Measurements from ENCODE around the gene CKLF. TPM values are rescaled to one million over a fixed set of nuclear protein-coding genes. Genes with fewer than 3 reads are reported as not detected.

The CKLF gene
- total and polyA plus RNA-seq, 12 donors, result 19.6 to 67.9 (median 39.1) TPM

DNA sequence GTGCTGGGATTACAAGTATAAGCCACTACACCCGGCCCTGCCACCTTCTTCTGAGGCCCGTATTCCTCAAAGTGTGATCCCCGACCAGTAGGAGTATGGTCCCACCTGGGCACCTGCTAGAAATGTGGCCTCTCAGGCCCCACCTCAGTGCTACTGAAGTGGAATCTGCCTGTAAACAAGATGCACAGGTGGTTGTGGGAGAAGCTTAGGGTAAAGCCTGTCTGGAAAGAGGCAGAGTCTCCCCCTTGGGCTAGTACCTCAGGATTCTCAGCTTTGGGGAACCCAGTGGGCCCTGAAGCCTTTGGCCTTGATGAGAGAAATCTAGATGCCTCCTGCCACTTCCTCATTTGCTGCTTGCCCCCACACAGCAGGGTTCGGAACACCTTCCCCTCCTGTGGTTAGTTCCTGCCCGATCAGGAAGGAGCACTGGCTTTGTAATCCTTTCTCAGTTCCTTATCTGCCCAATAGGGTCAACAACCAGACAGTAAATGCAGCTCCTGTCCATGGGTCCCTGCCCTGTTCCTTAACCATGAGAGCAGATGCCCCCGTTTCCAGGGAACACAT is 27.7 kb upstream of the CKLF start:
- H3K9me3 ChIP-seq (replicated peaks in 1 of 3), result no peaks in the 10 kb centered on the region
- H3K4me1 ChIP-seq (replicated peaks in 1 of 2), result peaks cover 23 to 47% of the 10 kb centered on the region in 2 donors
- intact Hi-C loops (cut with DNase I), result no loop called here
- H3K27ac ChIP-seq, result peak overlapping the region in 2 of 5 donors; percentile 77 to 97
- H3K4me3 ChIP-seq, result no peak overlapping the region
- H3K36me3 ChIP-seq (replicated peaks in 1 of 2), result peaks cover 0 to 31% of the 10 kb centered on the region in 2 donors
- peak in 1 of 7 donors; percentile 32 for DNase-seq
- 60 to 74% (median 70%) methylated on average over 5 to 6 of the region's 6 CpGs for WGBS, 4 donors
- no peaks in the 10 kb centered on the region for H3K27me3 ChIP-seq
- no peak for TF ChIP-seq POLR2A (IDR thresholded peaks at IDR 0.05)
- TF ChIP-seq, protein P1, sequence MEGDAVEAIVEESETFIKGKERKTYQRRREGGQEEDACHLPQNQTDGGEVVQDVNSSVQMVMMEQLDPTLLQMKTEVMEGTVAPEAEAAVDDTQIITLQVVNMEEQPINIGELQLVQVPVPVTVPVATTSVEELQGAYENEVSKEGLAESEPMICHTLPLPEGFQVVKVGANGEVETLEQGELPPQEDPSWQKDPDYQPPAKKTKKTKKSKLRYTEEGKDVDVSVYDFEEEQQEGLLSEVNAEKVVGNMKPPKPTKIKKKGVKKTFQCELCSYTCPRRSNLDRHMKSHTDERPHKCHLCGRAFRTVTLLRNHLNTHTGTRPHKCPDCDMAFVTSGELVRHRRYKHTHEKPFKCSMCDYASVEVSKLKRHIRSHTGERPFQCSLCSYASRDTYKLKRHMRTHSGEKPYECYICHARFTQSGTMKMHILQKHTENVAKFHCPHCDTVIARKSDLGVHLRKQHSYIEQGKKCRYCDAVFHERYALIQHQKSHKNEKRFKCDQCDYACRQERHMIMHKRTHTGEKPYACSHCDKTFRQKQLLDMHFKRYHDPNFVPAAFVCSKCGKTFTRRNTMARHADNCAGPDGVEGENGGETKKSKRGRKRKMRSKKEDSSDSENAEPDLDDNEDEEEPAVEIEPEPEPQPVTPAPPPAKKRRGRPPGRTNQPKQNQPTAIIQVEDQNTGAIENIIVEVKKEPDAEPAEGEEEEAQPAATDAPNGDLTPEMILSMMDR (IDR thresholded peaks at IDR 0.05), result peak in 3 of 6 experiments; percentile 16 to 30 (median 16)

DNA sequence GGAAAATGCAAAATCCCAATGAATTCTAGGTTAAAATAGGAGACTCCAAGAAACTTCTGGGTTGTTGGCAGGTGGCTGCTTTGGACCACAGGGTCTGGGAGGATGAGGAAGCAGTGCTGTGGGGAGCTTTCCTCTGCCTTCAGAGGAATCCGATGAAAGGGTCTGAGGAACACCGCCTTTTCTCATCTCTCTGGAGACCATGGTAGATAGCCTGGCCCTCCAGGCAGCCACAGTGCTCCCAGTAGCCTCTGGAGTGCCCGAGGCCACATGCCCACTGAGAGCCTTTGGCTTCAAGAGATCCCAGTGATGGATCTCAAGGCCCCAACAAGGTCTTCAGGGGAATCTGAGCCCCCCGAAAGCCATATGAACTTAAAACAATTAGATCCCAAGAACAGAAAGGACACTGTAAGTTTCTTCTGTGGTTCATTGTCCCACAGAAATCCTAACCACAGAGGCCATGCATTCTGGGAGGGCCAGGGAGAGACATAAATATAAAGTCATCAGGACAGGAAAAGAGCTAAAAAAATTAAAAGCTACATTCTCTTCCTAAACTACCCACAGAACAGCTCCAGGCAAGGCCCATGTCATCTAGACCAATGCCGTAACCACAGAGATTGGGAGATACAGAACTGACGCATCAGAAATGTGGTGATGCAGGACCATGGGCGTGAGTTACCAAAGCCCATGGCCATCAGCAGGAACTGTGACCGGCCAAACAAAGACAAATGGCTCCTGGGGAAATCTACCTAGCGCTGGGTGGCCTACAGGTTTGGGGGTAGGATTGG is 26.8 kb upstream of the CKLF start:
- DNase-seq, result no peak
- TF ChIP-seq POLR2A (IDR thresholded peaks at IDR 0.05), result no peak
- TF ChIP-seq, protein P1 (IDR thresholded peaks at IDR 0.05), result no peak
- WGBS, 4 donors, result 87 to 89% (median 88%) methylated on average over 8 to 9 of the region's 9 CpGs
- Histone ChIP-seq H3K27ac (peak overlapping the region in 2 of 5 donors; percentile 7 to 77), H3K4me3 (no peak overlapping the region), H3K36me3 (replicated peaks in 1 of 2) (peaks cover 0 to 40% of the 10 kb centered on the region in 2 donors), H3K9me3 (replicated peaks in 1 of 3) (no peaks in the 10 kb centered on the region), H3K4me1 (replicated peaks in 1 of 2) (peaks cover 23 to 38% of the 10 kb centered on the region in 2 donors), H3K27me3 (no peaks in the 10 kb centered on the region)
- intact Hi-C loops (cut with DNase I), result no loop called here

DNA sequence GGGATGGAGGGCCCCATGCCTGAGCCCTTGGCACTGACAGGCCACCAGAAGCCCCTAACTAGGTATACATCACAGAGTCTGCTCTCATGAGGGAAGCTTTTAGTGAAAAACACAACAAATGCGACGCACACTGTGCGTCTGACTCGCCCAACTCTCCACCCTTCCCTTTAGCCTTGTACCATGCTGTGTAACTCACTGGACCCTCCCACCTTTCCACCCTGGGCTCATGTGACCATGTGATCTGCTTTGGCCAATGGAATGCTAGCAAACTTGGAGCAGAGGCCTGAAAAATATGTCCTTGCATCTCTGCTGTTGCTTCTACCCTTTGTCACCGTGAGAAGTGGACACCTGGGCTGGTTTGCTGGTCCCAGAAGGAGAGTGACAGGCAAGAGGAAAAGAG is 24.1 kb upstream of the CKLF start:
- no peak for DNase-seq
- Histone ChIP-seq H3K9me3 (replicated peaks in 1 of 3) (no peaks in the 10 kb centered on the region), H3K4me3 (no peak overlapping the region), H3K27ac (no peak overlapping the region), H3K4me1 (replicated peaks in 1 of 2) (peaks cover 4 to 11% of the 10 kb centered on the region in 2 donors), H3K36me3 (replicated peaks in 1 of 2) (peaks cover 0 to 57% of the 10 kb centered on the region in 2 donors), H3K27me3 (no peaks in the 10 kb centered on the region)
- 85 to 100% (median 97%) methylated on average over 5 of the region's 5 CpGs for WGBS, 4 donors
- TF ChIP-seq, protein P1 (IDR thresholded peaks at IDR 0.05), result no peak
- no peak for TF ChIP-seq POLR2A (IDR thresholded peaks at IDR 0.05)
- intact Hi-C loops (cut with DNase I), result no loop called here

DNA sequence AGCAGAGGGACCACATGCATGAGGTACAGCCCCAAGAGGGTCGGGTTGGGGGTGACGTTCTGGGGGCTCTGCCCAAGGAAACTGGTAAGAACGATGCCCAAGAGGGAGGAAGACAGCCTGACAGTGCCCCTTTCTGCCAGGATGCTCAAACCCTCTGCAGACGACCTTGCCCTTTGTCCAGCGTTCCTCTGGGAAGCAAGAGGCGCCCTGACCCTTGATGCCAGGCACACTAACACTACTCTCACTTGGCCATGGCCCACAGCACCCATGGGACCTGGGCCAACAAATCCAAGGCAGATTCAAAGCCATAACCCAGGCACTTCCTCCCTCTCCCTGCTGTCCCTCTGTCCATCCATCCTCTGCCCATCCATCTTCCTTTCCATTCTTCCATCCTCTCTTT is 22.9 kb upstream of the CKLF start:
- intact Hi-C loops (cut with DNase I), result no loop called here
- TF ChIP-seq, protein P1 (IDR thresholded peaks at IDR 0.05), result no peak
- TF ChIP-seq POLR2A (IDR thresholded peaks at IDR 0.05), result no peak
- Histone ChIP-seq H3K9me3 (replicated peaks in 1 of 3) (no peaks in the 10 kb centered on the region), H3K4me3 (no peak overlapping the region), H3K4me1 (replicated peaks in 1 of 2) (peaks cover 0 to 2% of the 10 kb centered on the region in 2 donors), H3K27ac (no peak overlapping the region), H3K27me3 (no peaks in the 10 kb centered on the region), H3K36me3 (replicated peaks in 1 of 2) (peaks cover 0 to 57% of the 10 kb centered on the region in 2 donors)
- DNase-seq, result no peak
- 77 to 87% (median 83%) methylated on average over 5 to 6 of the region's 6 CpGs for WGBS, 4 donors

Data from adrenal gland (tissue), 12 donors.